Panc1 (cell line): ENCODE data around the gene TAF5L.

Source experiments
- POLR2AphosphoS5 ChIP-seq: IDR thresholded peaks from 2 replicates; pipeline ENCODE4 v1.6.1; 2012; ENCODE audit warnings: mild to moderate bottlenecking, low read depth, low read length, moderate library complexity
- TF ChIP-seq, protein P1 (sequence below): fragments of 450-650 bp; IDR thresholded peaks from 2 replicates; pipeline ENCODE4 v1.5.1; 2017; ENCODE audit warnings: mild to moderate bottlenecking
- TF ChIP-seq, protein P2 (sequence below), 2 experiments: IDR thresholded peaks; 2 replicates each; pipeline ENCODE4 v1.6.1; 2011 to 2012; ENCODE audit warnings: low read depth in 2 of 2, control low read depth in 1 of 2, low read length in 1 of 2, mild to moderate bottlenecking in 1 of 2, moderate library complexity in 1 of 2; ENCODE audit not compliant: insufficient read depth in 1 of 2

- TF ChIP-seq, protein P1, sequence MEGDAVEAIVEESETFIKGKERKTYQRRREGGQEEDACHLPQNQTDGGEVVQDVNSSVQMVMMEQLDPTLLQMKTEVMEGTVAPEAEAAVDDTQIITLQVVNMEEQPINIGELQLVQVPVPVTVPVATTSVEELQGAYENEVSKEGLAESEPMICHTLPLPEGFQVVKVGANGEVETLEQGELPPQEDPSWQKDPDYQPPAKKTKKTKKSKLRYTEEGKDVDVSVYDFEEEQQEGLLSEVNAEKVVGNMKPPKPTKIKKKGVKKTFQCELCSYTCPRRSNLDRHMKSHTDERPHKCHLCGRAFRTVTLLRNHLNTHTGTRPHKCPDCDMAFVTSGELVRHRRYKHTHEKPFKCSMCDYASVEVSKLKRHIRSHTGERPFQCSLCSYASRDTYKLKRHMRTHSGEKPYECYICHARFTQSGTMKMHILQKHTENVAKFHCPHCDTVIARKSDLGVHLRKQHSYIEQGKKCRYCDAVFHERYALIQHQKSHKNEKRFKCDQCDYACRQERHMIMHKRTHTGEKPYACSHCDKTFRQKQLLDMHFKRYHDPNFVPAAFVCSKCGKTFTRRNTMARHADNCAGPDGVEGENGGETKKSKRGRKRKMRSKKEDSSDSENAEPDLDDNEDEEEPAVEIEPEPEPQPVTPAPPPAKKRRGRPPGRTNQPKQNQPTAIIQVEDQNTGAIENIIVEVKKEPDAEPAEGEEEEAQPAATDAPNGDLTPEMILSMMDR, result no peak
- TF ChIP-seq POLR2AphosphoS5, result no peak
- TF ChIP-seq, protein P2, sequence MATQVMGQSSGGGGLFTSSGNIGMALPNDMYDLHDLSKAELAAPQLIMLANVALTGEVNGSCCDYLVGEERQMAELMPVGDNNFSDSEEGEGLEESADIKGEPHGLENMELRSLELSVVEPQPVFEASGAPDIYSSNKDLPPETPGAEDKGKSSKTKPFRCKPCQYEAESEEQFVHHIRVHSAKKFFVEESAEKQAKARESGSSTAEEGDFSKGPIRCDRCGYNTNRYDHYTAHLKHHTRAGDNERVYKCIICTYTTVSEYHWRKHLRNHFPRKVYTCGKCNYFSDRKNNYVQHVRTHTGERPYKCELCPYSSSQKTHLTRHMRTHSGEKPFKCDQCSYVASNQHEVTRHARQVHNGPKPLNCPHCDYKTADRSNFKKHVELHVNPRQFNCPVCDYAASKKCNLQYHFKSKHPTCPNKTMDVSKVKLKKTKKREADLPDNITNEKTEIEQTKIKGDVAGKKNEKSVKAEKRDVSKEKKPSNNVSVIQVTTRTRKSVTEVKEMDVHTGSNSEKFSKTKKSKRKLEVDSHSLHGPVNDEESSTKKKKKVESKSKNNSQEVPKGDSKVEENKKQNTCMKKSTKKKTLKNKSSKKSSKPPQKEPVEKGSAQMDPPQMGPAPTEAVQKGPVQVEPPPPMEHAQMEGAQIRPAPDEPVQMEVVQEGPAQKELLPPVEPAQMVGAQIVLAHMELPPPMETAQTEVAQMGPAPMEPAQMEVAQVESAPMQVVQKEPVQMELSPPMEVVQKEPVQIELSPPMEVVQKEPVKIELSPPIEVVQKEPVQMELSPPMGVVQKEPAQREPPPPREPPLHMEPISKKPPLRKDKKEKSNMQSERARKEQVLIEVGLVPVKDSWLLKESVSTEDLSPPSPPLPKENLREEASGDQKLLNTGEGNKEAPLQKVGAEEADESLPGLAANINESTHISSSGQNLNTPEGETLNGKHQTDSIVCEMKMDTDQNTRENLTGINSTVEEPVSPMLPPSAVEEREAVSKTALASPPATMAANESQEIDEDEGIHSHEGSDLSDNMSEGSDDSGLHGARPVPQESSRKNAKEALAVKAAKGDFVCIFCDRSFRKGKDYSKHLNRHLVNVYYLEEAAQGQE (IDR thresholded peaks at IDR 0.05; ENCODE audit: insufficient read depth in 1 of 2, low read depth in 2 of 2, low read length in 1 of 2), result no peak
Measured at GRCh38 chr1:229570891-229571516, 54.9 kb downstream of the TAF5L start.
